A673 (cell line): ENCODE data around the gene NKD2.

ENCODE experiments used
- EZH2 ChIP-seq: fragments of 200-600 bp; sonication (generic); IDR thresholded peaks from 2 replicates; pipeline ENCODE4 v1.6.1; 2017; ENCODE audit warnings: borderline replicate concordance, low read depth, mild to moderate bottlenecking, mixed read lengths, antibody characterized with exemption, low read length; ENCODE audit not compliant: poor library complexity, severe bottlenecking
- TF ChIP-seq, protein P1 (sequence below): fragments of 300-800, 200-600 bp; sonication (generic); conservative IDR thresholded peaks from 2 replicates; pipeline ENCODE4 v1.5.1; 2017; ENCODE audit warnings: low read depth, mild to moderate bottlenecking, antibody characterized with exemption, low read length, moderate library complexity, mixed read lengths

- TF ChIP-seq, protein P1, sequence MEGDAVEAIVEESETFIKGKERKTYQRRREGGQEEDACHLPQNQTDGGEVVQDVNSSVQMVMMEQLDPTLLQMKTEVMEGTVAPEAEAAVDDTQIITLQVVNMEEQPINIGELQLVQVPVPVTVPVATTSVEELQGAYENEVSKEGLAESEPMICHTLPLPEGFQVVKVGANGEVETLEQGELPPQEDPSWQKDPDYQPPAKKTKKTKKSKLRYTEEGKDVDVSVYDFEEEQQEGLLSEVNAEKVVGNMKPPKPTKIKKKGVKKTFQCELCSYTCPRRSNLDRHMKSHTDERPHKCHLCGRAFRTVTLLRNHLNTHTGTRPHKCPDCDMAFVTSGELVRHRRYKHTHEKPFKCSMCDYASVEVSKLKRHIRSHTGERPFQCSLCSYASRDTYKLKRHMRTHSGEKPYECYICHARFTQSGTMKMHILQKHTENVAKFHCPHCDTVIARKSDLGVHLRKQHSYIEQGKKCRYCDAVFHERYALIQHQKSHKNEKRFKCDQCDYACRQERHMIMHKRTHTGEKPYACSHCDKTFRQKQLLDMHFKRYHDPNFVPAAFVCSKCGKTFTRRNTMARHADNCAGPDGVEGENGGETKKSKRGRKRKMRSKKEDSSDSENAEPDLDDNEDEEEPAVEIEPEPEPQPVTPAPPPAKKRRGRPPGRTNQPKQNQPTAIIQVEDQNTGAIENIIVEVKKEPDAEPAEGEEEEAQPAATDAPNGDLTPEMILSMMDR: no peak
- no peak for TF ChIP-seq EZH2
Measured at GRCh38 chr5:1080432-1080831, 71.8 kb downstream of the NKD2 start.
